Measurements from ENCODE around the gene LRRC19.

DNA sequence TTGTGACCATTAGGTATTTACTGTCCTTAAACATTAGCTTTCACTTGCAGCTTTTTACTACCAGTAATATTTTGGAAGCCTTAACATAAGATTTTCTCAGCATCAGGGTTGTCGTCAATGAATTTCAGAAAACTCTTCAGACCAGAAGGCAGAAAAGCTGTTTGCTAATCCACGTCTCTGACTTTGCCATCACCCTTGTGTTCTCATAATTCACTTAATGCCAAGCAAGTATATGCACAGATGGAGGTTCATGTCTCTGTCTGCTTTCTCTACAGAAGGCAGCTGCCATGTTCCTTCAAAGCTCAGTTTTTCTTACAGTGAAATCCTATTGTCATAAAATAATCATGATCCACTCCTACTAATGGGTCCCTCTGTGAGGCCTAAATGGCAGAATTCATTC is 37.7 kb upstream of the LRRC19 start:
- no peak for TF ChIP-seq CTCF (IDR thresholded peaks at IDR 0.05)
- no peak for TF ChIP-seq POLR2A (IDR thresholded peaks at IDR 0.05)
- TF ChIP-seq POLR2AphosphoS5 (IDR thresholded peaks at IDR 0.05): no peak

Measured in suprapubic skin (tissue), 4 donors.